HG03095 (cell line): ENCODE data around the gene ZCWPW1.

ENCODE experiments used
- ATAC-seq: cut with Tn5 transposase; IDR thresholded peaks from one replicate; pipeline ENCODE4 v1.9.1; 2021; ENCODE audit warnings: moderate library complexity; ENCODE audit not compliant: unreplicated experiment

ZCWPW1 gene, protein sequence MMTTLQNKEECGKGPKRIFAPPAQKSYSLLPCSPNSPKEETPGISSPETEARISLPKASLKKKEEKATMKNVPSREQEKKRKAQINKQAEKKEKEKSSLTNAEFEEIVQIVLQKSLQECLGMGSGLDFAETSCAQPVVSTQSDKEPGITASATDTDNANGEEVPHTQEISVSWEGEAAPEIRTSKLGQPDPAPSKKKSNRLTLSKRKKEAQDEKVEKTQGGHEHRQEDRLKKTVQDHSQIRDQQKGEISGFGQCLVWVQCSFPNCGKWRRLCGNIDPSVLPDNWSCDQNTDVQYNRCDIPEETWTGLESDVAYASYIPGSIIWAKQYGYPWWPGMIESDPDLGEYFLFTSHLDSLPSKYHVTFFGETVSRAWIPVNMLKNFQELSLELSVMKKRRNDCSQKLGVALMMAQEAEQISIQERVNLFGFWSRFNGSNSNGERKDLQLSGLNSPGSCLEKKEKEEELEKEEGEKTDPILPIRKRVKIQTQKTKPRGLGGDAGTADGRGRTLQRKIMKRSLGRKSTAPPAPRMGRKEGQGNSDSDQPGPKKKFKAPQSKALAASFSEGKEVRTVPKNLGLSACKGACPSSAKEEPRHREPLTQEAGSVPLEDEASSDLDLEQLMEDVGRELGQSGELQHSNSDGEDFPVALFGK

DNA sequence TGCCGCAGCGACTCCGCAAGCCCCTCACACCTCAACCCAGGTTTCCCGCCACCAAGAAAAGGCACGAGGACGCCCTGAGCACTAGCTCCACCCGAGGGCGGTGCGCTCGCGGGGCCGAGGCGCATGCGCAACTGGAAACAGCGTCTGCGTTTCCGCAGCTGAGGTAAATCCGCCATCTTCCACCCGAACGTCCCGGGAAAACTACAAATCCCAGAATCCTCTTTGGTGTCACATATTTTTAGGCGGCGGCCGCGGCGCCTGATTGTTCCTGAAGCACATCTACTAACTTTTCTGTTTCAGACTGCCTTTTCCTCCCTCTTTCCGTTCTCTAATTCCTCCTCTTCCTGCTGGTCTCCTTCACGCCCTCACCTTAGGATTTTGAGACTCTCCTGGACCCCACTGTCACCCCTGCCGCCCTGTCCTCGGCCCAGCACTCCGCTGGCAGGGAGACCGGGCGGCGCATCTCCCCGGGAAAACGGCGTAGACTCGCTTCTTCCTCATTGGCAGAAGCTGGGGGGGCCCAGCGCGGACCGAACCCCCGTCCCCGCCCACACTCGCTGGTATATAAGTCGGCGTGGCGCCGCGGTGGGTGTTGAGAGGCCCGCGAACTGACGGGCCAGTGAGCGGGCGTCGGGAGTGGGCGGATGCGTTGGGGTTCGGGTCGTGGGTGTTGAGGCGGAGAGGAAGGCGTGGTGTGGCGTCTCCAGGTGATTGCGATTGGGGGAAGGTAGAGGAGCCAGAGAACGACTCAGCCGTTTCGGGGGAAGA is at the start of gene ZCWPW1:
TSS of gene ZCWPW1 (minus strand) at position 505 of the 768 bp plus-strand sequence. CDS start 8,054 bp downstream, outside the sequence.
- peak; percentile 42 for ATAC-seq

DNA sequence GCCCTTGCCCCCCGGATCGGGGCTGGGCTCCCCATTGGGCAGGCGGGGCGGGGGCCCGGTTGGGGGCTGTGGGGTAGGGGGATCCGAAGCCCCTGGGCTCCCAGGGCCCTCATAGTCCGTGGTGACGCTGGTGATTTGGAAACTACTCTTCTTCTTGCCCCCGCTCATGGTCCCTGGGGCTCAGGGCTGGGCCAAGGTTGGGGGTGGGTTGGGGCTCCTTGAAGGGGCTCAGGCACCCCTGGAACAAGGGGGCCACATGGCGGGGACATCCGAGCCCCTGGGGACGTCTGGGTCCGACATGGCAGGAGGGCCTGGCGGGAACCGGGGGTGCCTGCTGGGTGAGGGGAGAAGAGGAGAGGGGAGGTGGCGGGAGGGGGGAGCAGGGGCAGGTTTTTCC is 49.4 kb upstream of the ZCWPW1 start:
- ATAC-seq: no peak

DNA sequence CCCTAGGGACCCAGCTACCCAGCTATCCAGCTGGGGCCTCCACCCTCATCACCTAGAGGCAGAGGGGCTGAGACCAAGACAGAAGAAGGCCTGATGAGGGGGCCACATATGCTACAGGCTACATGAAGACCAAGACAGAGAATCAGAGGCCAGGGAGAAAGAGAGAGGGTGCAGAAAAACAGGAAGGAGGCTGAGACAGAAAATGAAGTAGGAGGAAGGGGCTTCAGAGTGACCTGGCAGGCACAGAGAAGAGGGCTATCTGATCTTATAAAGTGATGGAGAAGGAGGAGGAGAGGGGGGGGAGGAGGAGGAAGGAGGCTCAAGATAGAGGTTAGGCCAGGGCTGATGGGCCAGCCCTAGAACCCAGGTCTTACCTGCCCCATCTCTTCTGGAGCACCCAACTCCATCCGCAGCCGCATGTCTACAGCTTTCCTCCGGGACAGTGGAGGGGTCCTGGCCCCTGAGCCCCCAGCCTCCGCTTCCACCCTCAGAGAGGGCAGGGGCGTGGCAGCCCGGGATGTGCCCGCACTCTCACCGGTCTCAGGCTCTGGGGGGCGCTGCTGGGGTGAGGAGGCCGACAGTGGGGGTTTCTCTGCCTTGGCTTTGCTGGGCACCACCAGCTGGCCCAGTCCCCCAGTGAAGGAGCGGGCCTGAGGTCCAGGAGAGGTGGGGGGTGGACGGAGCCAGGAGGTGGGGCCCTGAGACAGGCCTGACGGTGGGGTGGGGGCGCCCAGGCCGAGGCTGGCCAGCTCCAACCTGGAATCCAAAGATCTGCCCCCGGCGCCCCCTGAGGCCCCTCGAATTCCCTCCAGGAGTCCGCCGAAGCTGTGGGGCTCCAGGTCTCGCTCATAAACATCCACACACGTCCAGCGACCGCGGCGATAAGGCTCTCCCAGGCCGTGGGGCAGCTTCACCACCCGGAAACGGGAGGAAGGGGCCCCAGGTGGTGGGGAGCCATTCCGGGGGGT is 48.7 kb upstream of the ZCWPW1 start:
- no peak for ATAC-seq

DNA sequence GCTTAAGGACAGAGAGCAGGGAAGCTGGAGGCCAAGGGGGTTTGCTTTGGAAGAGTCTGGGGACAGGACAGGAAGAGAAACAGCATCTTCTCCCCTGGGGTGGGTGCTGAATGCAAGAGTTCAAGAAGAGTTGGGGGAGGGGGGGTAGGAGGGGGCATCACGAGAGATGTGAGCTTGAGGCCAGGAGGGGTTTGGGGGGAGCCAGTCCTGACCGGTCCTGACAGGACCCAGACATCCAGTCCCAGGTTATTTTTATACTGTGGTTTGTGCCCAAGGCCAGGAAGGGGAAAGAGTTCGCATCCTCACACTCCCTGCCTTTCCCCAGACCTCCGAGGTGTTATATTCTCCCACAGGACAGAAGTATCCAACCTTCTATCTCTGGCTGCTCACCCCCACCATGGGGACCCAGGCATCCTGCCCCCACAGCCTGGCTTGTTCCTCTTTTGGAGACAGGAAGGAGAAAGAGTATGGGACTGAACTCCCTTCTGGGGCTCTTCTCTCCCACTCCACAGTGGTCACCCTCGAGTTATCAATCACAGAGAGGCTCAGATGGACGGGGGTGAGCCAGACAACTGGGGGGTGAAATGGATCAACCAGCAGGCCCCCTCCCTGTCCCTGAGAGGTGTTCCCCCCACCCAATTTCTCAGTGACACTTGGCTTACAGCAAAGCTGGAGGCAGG is 47.7 kb upstream of the ZCWPW1 start:
- ATAC-seq: no peak

DNA sequence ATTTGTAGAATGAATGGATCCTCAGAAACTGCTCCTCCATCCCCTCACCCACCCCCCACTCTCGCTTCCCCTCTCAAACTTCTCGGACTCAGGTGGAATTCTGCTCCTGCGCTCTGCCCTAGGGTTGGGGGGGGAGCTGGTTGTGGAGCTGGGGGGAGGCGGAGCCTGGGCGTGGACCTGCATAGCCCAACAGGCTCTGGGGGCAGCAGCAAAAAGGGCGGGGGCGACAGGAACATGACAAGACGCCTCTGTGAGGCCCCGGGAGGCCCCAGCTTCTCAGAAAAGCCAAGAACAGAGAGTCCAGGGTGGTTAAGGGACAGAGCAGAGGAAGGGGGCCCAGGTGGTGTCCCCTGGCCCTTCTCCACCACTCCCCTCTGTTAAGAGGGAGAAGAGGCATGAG is 47.0 kb upstream of the ZCWPW1 start:
- ATAC-seq: no peak

DNA sequence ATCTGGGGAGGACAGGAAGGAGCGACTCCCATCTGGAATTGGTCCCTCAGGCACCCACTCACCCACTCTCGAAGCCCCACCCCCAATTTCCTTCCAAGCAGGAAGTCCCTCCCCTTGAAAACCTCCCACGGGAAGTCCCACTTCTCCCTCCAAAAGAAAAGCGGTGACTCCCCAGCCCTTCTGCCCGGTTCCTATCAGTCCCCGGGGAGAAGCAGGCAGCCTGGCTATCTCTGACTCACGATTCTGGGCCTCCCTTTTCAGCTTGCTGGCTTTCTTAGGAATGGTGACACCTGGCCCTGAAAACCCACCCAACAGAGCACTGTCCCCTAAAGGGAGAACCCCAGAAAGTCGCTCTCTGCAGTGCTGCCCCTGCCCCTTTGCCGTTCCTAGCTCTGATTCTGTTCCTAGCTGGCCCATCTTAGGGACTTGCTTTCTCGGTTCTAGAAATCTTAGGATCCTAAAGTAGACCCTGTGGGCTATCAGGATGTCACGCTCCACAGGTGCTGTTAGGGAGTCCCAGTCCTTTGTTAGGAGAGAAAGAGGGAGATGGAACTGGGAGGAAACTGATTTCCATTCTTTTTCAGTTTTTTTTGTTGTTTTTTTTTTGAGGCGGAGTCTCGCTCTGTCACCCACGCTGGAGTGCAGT is 44.5 kb upstream of the ZCWPW1 start:
- no peak for ATAC-seq

DNA sequence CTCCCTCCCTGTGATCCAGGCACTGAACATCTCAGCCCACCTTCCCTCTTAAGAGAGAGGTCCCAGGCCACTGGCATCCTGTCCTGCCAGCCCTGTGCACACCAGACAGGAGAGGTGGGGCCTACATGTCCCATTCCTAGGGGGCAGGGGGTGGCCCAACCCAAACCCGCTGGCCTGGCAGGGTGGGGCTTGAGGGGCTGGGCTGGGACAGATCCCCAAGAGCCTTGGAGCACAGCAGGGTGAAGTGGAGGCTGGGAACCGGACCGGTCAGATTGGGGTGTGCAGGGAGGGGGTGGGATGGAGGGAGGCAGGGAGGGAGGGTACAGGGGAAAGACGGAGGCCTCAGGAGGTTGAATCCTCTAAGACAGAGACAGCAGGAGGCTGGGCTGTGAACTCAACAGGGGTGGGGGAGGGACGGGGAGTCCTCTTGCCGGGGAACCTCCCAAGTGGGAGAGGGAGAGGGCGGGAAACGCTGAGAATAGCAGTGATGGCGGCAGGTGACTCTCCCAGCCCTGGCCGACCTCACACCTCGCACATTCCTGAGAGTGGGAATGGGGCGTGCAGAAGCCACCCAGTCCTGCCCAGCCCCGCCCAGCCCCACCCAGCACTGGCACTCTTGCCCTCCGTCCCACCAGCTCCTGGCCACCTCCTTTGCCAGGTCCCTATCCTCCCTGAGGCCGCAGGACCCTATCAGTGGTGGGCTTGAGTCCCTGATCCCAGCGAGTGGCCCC is 43.8 kb upstream of the ZCWPW1 start:
- ATAC-seq: no peak

DNA sequence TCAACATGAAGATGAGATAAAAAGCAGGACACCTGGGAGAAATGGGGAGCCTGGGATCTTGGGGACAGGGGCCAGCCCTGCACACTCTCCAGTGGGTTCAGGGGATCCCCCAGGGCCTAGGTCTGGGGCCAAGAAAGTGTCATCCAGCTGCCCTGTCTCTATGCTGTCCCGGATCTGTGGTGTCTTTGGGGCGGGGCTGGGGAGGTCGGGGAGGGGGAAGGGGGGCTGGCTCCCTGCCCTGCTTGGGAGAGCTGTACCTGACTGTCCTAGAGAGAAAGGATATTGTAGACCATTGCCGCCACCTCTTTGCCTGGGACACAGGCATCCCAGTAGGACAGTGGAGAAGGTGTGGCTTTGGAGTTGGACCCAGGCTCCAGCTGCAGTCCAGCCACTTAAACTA is 42.5 kb upstream of the ZCWPW1 start:
- no peak for ATAC-seq

DNA sequence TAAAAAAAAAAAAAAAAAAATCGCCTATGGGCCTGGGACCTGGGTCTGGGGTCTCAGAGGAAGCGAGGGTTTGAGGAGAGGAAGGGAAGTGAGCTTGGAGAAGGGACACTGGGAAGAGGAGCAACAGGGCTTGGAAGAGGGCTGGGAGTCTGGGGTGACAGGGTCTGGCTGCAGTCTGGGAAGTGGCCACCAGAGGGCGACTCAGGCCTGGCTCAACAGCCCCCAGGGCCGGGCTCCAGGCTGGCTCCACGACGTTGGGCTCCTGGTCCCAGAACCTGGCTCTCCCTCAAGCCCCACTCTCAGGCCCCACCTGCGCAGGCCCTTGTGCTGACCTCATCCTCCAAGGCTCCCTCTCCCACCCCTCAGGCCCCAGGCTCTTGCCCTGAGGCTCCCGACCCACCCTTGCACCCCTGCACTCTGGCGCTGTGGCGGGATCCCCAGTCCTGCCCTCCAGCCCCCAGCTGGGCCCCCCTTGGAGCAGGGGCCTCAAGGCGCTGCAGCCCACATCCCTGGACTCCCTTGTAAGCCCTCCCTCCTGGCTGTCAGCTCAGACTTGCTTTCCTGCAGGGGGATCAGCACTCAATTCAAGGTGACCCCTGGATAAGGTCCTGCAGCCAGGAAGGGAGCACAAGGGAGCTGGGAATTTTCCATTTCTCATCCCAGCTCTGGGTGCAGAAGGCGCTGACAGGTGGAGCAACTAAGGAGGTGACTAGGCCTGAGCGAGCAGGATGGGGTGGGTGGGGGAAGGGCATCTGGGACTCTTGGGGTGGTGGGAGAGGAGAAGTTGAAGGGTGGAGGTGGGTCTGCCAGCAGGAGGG is 40.9 kb upstream of the ZCWPW1 start:
- ATAC-seq: no peak

DNA sequence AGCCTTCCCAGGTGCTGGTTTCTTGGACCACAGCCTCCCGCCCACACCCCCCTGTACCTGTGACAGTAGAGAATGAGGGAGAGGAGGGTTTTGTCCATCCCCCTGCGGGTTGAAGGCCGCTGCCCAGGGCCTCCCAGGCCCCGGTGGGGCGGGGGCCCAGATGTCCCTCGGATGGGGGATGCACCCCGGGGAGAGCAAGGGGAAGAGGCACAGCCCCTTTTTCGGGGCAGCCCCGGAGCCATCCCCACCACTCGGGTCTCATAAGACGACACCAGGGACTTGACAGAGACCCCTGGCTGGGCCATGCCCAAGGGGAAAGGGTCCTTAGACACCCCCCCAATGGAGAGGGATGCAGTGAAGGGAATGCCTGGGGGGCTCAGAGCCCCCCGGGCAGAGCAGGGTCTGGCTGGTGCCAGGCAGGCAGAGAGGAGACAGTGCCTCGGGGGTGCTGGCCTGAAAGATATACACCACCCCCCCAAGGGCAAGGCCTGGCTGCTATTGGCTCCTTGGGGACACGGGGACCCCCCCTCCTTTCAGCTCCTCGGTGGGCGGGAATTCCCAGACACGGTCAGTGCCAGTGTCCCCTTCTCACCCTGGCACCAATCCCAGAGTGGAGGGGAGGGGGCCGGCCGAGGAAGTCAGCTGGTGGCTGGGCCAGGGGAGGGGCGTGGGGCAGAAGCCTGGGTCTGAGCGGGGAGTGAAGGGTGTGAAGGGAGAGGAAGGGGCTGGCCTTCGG is 39.3 kb upstream of the ZCWPW1 start:
- ATAC-seq: no peak

DNA sequence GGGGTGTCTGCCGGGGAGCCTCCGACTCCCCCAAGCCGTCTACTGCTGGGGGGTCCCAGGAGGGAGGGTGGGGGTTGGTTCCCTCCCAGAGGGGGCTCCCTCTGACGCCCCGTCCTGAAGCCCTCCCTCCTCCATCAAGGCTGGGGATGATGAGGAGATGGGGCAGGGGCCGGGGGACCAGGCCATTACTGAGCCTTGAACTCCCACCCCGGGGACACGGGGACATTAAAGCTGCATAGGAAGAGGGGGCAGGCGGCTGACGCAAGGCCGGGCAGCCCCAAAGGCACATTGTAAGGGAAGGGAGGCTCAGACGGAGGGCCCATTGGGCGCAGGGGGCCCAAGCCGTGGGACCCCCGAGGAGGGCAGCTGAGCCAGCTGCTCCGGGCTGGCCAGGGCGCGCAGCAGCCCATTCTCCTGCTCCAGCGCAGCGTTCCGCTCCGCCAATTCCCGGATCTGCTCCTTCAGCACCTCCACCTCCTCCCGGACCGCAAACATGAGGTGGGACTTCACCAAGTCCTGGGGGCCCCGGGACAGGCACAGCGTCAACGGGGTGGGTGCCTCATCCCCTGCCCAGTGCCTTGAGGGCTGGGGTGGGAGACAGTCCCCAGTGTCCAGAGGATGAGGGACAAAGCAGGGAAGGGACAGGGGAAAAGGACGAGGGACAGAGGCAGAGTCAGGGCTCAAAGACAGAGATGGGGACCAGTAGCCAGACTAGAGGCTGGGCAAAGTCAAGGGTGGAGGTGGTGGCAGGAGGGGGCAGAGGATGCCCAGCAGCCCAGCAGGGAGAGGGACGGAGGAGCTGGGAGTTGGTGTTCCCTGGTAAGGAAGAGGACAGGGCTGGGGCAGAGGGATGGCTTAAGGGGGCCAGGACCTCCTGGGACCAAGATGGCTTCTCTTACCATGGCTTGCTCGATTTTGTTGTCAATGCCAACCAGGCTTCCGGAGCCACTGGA is 38.4 kb upstream of the ZCWPW1 start:
- no peak for ATAC-seq

DNA sequence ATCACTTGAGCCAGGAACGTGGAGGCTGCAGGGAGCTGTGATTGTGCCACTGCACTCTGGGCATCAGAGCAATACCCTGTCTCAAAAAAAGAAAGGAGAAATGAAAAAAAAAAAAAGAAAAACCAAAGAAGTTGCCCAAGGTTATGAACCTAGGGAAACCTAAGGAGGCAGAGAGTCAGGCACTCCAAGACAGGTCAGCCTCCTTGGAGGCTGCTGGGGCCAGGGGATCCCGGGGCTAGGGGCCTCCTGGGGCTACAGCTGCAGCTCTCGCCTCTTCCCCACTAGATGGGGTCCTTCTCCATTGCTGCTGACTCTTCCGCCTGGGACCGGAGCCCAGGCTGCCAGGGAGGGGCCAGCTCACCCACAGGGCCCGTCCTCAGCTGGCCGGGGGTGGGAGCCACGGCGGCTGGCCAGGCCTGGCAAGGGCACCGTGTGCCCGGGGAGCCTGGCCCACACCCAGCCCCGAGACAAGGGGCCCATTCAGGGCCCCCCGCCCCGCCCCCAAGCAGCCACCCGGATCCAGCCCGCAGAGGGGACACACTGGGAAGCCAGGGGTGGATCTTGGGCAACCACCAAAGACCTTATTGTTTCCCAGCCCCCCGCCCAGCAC is 37.3 kb upstream of the ZCWPW1 start:
- no peak for ATAC-seq

DNA sequence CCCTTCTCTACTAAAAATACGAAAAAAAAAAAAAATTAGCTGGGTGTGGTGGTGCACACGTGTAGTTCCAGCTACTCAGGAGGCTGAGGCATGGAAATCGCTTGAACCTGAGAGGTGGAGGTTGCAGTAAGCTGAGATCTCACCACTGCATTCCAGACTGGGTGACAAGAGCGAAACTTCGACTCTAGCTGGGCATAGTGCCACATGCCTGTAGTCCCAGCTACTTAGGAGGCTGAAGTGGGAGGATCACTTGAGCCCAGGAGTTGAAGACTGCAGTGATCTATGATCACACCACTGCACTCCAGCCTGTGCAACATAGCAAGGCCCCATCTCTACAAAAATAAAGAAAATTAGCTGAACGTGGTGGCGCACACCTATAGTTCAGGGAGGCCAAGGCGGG is 36.8 kb upstream of the ZCWPW1 start:
- ATAC-seq: no peak

DNA sequence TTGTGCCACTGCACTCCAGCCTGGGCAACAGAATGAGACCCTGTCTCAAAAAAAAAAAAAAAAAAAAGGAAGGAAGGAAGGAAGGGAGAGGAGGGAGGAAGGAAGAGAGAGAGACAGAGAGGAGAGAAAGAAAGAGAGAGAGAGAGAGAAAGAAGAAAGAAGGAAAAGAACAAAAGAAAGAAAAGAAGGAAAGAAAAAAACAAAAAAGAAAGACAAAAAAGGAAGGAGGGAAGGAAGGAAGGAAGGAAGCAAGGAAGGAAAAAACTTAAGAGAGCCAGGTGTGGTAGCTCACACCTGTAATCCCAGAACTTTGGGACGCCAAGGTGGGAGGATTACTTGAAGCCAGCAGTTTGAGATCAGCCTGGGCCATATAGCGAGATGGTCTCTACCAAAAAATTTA is 36.3 kb upstream of the ZCWPW1 start:
- ATAC-seq: no peak

DNA sequence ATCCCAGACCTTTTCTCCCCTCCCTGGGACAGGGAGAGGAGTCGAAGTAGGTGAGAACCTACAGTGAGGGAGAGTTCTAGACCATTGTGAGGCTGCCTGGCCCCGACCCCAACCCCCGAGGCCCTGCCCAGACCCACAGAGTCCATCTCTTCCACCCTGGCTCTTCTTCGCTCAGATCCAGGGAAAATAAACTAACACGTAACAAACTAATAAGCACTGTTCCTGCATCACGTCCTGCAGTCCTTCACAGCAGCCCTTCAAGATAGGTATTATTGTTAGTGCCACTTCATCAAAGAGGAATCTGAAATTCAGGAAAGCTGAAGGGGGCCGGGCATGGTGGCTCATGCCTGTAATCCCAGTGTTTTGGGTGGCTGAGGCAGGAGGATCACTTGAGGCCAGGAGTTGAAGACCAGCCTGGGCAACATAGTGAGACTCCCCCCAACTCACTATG is 35.7 kb upstream of the ZCWPW1 start, which contains the start of gene SPACDR:
TSS of gene SPACDR (minus strand) at position 51 of the 451 bp plus-strand sequence. CDS start 235 bp downstream, outside the sequence.
- ATAC-seq: no peak

DNA sequence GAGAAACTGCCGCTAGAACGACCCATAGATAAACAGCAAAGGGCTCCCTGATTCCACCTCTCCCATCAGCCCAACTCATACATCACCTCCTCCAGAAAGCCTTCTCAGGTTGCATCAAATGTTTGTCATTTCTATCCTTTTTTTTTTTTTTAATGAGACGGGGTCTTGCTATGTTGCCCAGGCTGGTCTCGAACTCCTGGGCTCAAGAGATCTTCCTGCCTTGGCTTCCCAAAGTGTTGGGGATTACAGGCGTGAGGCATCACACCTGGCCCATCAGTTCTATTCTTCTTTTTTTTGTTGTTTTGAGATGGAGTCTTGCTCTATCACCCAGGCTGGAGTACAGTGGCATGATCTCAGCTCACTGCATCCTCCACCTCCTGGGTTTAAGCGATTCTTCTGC is 28.5 kb upstream of the ZCWPW1 start:
- ATAC-seq: no peak
